SH-SY5Y (cell line): ENCODE data around the gene TCN2.
A peak's percentile ranks its signal among the peaks of the same experiment; 100 is the strongest.

Experiments
- GATA2 ChIP-seq: IDR thresholded peaks from 2 replicates; pipeline ENCODE4 v1.6.1; 2011; ENCODE audit warnings: mild to moderate bottlenecking, low read depth, low read length
- GATA3 ChIP-seq: IDR thresholded peaks from 2 replicates; pipeline ENCODE4 v1.6.1; 2011; ENCODE audit warnings: low read depth, mild to moderate bottlenecking, low read length, moderate library complexity

The TCN2 gene

GRCh38 chr22:30615543-30615954 lies 8.6 kb downstream of the TCN2 start:
- TF ChIP-seq GATA2 (no peak), GATA3 (no peak)

- TF ChIP-seq GATA2 = no peak
- TF ChIP-seq GATA3 = no peak
Observed at GRCh38 chr22:30617819-30618218, 10.8 kb downstream of the TCN2 start.

- TF ChIP-seq GATA2 = no peak
- no peak for TF ChIP-seq GATA3
Observed at GRCh38 chr22:30626413-30626812, 19.4 kb downstream of the TCN2 start.

- TF ChIP-seq GATA3 (no peak), GATA2 (no peak)
Observed at GRCh38 chr22:30627471-30627870, 20.5 kb downstream of the TCN2 start.

- TF ChIP-seq GATA3 = no peak
- TF ChIP-seq GATA2 = 0 out of 2 replicates have a peak, but pooled peaks have one; percentile 45
Observed at GRCh38 chr22:30628491-30628890, 21.5 kb downstream of the TCN2 start.

GRCh38 chr22:30634471-30635233 lies 27.7 kb downstream of the TCN2 start:
- TF ChIP-seq GATA3 (no peak), GATA2 (no peak)

- TF ChIP-seq GATA2 = no peak
- TF ChIP-seq GATA3 = no peak
Observed at GRCh38 chr22:30635273-30636225, 28.6 kb downstream of the TCN2 start, which contains the start of gene SLC35E4. SLC35E4 (plus strand) TSS chr22:30635781; CDS start chr22:30636451, 670 bp downstream.

GRCh38 chr22:30636226-30637077 lies 29.5 kb downstream of the TCN2 start:
- TF ChIP-seq GATA2 = no peak
- no peak for TF ChIP-seq GATA3

- TF ChIP-seq GATA2 (peak; percentile 88), GATA3 (no peak; the same call in 1 of the 2 replicates)
Observed at GRCh38 chr22:30637701-30638114, 30.7 kb downstream of the TCN2 start.

GRCh38 chr22:30640361-30640760 lies 33.4 kb downstream of the TCN2 start:
- no peak for TF ChIP-seq GATA3
- no peak for TF ChIP-seq GATA2

GRCh38 chr22:30640839-30641430 lies 34.0 kb downstream of the TCN2 start:
- TF ChIP-seq GATA3 (no peak), GATA2 (no peak)

- TF ChIP-seq GATA2 (no peak), GATA3 (no peak)
Observed at GRCh38 chr22:30643055-30643875, 36.3 kb downstream of the TCN2 start.
